22Rv1 (cell line): ENCODE results near the gene SDE2.
"Not testable (repeated sequence)": the region's sequence is repeated elsewhere in the genome, so short reads cannot be mapped to it uniquely, and the experiment has no call there.

Experiments used
- H3K27ac ChIP-seq: fragments of 450-650 bp; 2 replicates; pipeline ENCODE4 v1.5.1; 2017
- CTCF ChIP-seq: fragments of 450-650 bp; IDR thresholded peaks from 2 replicates; pipeline ENCODE4 v1.5.1; 2017; ENCODE audit warnings: mild to moderate bottlenecking
- ZFX ChIP-seq: fragments of 450-650 bp; IDR thresholded peaks from 2 replicates; pipeline ENCODE4 v1.6.1; 2017; ENCODE audit warnings: antibody characterized with exemption, borderline replicate concordance

The SDE2 gene

GRCh38 chr1:226026833-226027232, 27.7 kb upstream of the SDE2 start:
- no peak for TF ChIP-seq CTCF
- no peak for TF ChIP-seq ZFX
- no peak overlapping the region for H3K27ac ChIP-seq

GRCh38 chr1:226023735-226024134, 24.6 kb upstream of the SDE2 start:
- H3K27ac ChIP-seq, result no peak overlapping the region
- TF ChIP-seq CTCF, result no peak
- no peak for TF ChIP-seq ZFX

- TF ChIP-seq CTCF, result no peak
- TF ChIP-seq ZFX, result no peak
- H3K27ac ChIP-seq, result no peak overlapping the region
These were observed 22.7 kb upstream of the SDE2 start for GRCh38 chr1:226021801-226022200.

GRCh38 chr1:226021401-226021800, 22.3 kb upstream of the SDE2 start:
- TF ChIP-seq CTCF (no peak), ZFX (no peak)
- no peak overlapping the region for H3K27ac ChIP-seq

GRCh38 chr1:226019572-226019971, 20.4 kb upstream of the SDE2 start:
- no peak overlapping the region for H3K27ac ChIP-seq
- TF ChIP-seq ZFX, result no peak
- TF ChIP-seq CTCF, result no peak

GRCh38 chr1:226017070-226017469, 17.9 kb upstream of the SDE2 start:
- H3K27ac ChIP-seq, result no peak overlapping the region
- TF ChIP-seq ZFX (no peak), CTCF (no peak)

GRCh38 chr1:226009650-226010044, 10.5 kb upstream of the SDE2 start:
- TF ChIP-seq ZFX, result no peak
- TF ChIP-seq CTCF, result no peak
- no peak overlapping the region for H3K27ac ChIP-seq

GRCh38 chr1:226007126-226007892, 8.2 kb upstream of the SDE2 start:
- not testable (repeated sequence) for H3K27ac ChIP-seq
